Esophagus mucosa (tissue), 1 donor: Measurements from ENCODE around the gene TPO. TPM values are rescaled to one million over a fixed set of nuclear protein-coding genes. Genes with fewer than 3 reads are reported as not detected.
"Not testable (repeated sequence)": the region's sequence is repeated elsewhere in the genome, so short reads cannot be mapped to it uniquely, and the experiment has no call there.

Experiments
- ATAC-seq: fragments of 200-7000 bp; cut with Tn5 transposase; one replicate; pipeline ENCODE4 v1.9.1; 2020
- total RNA-seq: library from RNA; stranded (reverse); gene quantifications from one replicate; pipeline ENCODE4 v1.2.4, GENCODE V29; 2023
- donor health status: DM: yes; HTN: yes; CAD: no.

Gene TPO
- total RNA-seq, 1 donor from 2014 or later, result 1.2 TPM

DNA sequence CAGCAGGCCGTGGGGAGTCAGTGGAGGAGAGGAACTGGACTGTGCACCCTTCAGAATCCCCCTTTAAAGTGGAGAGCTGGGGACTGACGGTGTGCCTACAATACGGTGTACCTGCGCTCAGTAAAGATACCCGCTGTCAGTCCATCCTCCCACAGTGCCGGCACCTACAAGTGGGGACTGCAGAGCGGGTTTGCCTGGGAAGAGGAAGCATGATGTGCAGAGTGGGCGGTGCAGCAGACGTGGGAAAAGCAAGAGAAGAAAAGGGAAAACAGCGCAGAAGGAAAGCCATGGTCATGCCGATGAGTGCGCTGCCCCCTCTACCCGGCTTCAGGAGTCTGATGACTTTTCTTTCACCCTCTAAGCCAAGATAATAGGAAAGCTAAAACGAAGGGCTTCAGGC lies 148.0 kb downstream of the TPO start:
- ATAC-seq, result no peak

DNA sequence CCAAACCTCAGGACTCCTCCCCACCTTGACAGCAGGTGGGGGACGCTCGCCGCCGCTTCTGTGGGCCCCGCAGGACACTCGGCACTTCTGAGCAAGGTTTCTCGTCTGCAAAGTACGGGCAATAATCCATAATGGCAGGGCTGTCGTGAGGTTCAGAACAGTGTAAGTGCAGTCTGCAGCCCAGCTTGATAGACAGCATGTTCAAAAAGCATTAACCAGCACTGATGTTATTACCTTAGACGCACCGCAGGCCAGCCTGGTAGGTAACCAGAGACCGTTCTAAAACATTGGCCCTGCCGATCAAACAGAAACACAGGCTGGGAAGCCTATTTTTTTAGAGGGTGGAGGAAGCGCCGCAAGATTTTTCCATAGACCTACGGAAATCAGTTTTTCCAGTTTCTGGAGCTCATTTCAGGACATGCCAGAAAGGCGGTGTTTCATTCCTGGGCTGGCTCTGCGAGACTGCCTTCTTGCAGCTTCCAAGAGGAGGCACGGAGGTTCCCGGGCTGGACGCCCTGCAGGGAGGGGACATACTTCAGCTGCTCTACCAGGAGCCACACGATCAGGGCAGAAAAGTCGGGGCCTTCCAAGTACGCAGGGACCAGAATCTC lies 148.7 kb downstream of the TPO start:
- no peak for ATAC-seq

DNA sequence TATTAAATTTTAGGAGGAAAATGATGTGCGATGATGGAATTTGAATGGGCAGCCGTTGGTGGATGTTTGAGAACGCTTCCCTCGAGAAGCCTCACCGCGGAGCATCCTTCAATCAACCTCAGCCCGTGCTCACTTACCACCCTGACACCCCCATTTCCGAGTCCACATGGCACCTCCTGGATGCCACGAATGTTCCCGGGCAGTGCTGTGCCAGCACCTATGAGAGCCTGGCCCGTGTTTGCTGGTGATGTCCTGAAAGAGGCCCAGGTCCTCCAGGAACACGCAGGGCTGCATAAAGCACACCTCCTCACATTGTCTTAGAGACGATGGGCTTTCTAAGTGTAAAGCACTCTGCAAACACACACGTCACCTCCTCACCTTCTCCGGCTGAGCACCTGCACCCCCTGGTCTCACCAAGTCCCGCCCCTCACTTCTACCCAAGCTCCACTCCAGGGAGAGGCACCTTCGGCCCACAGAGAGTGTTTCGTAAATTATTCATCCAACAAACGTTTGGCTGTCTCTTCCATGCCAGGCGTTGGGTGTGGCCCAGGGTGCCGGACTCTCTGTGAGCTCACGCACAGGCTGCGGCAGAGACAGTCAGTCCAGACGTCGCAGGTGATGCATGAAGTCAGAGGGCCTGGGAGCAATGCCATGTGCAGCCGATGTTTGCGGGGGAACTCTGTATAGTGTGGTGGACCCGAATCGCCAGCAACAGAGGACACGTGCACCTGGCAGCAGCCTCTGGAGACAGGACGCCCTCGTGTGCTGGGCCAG lies 150.0 kb downstream of the TPO start:
- ATAC-seq, result no peak

DNA sequence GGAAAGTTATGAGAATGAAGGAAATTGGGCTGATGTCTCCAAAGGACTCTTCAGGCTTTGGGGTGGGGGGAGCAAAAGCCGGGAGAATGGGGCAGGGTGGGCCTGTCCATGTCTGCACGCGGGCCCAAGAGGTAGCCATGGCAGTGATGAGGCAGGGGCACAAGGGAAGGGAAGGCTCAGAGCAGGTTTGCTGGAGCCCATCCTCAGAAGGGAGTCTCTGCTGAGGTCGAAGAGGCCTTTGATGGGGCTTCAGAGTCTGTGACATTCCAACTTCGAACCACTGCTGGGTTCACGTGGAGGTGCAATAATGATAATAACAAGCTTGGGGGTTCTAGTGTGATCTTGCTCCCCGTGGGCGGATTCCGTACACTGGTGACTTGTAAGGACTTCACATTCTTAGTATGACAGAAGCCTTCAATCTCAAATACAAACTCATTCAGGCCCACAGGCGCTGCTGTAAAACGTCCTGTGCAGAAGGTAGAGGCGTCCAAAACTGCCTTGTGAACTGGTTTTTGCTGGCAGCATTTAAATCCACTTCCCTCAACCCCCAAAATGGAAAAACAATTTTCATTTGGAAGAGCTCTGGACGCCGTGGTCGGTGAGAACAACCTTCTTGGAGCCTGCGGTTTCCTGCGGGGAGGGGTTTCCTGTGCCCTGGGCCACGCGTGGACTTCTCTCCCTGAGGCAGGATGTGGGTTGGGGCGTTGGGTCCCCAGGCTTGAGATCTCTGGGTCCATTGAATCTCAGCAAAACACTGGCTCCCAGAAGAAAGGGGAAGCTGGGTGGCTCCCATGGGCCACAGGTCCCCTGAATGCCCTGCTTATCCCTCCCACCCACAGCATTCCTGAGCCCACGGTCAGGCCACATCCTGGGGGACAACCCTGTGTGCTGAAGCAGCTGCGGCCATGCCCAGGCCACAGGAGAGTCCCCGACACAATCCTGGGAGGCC lies 151.0 kb downstream of the TPO start:
- no peak for ATAC-seq

DNA sequence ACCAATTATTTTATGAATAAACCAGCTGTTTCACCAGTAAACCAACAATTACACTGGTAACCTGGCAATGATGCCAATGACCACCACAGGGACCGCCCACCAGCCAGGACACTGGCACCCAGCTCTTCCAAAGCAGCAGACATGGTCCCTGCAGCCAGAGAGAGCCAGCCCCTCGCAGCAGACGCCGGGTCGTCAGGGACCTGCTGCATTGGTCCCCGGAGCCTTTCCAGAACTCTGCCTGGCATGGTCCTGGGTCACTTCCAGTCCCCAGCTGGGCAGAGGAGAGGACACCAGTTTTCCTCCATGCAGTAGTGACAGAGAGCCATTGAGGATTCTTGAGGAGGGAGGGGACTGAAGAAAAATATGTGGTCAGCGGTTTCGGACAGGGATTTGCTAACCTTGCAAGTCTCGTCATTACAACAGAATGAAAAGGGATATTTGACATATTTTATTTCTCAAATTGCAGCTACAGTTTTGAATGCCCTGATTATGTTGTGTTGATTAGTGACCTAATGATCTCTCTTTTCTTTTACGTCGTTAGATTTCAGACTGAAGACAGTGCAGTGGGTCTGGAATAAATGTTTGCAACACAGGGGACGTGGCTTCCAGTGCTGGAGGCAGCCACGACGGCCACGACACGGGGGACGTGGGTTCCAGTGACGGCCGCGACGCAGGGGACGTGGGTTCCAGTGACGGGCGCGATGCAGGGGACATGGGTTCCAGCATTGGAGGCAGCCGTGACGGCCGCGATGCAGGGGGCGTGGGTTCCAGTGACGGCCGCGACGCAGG lies 154.5 kb downstream of the TPO start:
- ATAC-seq, result no peak

DNA sequence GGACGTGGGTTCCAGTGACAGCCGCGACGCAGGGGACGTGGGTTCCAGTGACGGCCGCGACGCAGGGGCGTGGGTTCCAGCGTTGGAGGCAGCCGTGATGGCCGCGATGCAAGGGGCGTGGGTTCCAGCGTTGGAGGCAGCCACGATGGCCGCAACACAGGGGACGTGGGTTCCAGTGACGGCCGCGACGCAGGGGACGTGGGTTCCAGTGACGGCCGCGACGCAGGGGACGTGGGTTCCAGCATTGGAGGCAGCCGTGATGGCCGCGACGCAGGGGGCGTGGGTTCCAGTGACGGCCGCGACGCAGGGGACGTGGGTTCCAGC lies 155.0 kb downstream of the TPO start:
- ATAC-seq, result not testable (repeated sequence)

DNA sequence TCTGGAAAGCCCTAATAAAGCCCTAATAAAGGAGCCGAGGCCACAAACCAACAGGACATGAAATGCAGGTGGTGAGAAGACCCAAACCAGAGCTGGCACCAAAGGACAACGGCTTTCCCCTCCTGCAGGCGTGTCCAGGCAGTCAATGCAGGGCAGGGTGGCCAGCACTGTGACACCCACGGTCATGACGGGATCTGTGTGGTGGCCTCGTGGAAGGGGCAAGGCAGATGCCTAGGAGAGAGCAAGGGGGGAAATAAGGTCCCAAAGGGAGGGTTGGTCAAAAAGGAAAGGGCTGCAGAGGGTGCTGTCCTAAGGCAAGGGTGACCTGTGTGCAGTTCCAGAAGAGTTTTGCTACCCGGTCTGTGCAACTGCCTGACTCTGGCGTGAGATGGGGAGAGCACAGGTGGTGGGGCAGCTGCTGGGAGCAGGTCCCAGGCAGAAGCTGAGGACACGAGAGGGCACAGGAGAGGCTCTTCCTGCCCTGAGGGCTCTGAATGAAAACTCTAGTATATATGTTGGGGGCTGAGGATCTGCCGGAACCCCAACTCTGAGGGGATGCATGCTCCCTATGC lies 156.7 kb downstream of the TPO start:
- ATAC-seq, result no peak

DNA sequence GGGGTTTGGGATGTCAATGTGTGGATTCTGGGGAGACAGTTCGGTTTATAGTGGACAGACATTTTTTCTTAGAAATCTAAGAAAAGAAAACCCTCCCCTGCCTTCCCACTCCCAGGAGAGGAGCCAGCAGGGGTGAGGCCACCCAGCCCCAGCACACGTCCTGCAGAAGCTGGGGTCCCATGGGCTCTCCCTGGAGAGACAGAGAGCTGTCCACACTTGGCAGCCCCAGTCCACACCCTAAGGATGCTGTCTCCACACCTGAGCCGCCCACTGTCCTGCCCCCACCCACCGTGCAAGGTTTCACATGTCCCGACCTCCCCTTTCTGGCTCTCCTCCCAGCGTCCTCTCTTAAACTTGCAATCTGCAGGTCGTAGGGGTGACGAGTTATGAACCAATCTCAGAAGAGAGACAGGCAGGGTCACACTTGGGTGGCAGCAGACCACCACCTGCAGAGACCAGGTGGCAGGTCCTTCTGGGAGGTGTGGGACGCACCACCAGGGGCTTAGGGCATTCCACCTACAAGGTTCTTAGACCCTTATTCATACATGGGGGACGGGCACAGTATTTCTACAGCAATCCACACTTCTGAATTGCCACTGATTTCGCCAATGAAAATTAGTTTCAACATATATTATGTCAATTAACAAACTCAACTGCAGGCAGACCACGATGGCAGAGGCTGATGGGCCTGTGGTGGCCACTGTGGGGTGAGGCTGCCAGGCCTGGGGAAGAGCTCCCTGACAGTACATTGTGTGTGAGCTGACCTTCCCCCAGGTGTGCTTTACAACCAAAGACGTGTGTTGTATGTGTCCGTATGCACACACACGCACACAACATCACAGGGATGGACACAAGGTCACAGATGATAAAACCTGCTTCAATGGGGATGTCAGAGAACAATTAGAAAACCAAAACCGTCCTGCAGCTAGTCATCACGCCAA lies 158.5 kb downstream of the TPO start:
- ATAC-seq, result no peak

DNA sequence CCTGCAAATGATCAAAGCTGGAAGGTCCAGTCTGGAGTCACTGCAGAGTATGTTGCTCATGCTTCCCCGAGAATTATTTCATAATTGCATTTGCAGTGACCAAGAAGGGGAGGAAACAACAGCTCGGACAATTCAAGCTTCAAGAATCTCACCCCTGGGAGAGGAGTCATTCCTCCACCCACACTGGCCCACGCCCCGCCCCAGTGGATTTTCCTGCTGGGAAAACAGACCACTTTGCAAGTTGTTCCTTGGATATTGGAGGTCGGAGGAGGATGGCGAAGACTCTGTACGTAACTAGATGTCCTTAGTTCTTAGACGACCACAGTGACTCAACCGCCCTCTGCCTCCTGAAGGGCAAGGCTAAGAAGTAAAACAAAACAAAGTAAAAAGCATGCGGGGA lies 159.4 kb downstream of the TPO start:
- no peak for ATAC-seq

DNA sequence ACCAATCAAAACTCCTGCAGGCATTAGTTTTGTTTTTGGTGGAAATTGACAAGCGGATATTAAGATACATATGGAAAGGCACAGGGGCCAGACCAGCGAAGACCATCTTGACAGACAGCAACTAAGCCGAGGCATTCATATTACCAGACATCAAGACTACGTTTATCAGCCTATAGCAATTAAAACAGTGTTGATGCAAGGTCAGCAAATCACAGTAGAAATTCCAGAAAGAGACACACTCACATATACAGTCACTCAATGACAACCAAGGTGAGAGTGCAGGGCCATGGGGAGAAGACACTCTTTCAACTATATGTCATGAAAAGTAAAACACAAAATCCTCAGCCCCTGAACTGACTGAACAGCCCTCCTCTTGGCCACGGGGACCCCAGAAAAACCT lies 164.6 kb downstream of the TPO start:
- ATAC-seq, result no peak

DNA sequence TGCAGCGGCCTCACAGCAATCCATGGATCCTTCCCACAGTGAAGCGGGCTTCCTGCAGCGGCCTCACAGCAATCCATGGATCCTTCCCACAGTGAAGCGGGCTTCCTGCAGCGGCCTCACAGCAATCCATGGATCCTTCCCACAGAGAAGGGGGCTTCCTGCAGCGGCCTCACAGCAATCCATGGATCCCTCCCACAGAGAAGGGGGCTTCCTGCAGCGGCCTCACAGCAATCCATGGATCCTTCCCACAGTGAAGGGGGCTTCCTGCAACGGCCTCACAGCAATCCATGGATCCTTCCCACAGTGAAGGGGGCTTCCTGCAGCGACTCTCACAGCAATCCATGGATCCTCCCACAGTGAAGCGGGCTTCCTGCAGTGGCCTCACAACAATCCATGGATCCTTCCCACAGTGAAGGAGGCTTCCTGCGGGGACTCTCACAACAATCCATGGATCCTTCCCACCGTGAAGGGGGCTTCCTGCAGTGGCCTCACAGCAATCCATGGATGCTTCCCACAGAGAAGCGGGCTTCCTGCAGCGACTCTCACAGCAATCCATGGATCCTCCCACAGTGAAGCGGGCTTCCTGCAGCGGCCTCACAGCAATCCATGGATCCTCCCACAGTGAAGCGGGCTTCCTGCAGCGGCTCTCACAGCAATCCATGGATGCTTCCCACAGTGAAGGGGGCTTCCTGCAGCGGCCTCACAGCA lies 168.1 kb downstream of the TPO start:
- ATAC-seq, result not testable (repeated sequence)

DNA sequence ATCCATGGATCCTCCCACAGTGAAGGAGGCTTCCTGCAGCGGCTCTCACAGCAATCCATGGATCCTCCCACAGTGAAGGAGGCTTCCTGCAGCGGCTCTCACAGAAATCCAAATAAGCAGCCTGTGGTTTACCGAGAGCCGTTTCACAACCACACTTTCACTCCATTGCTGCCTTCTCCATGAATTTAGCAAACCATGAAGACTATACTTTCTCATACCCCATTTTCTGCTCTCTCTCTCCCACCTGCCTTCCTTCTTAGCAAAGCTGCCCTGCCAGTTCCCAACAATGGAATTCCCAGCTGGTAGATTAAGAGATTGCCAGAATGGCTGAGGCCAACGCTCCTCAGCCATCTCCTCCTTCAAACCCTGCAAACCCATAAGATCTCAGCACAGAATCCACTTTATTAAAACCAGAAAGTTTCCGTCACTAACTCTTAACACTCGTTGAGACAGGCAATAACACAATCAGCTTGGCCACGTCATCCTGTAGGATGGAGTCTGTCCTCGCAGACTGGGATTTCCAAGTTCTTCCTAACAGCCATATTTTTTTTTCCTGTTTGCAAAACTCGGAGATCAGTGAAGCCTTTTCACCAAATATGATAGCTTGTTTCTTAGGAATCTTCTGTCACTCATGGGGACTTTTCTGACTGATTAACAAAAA lies 168.8 kb downstream of the TPO start:
- ATAC-seq, result no peak

DNA sequence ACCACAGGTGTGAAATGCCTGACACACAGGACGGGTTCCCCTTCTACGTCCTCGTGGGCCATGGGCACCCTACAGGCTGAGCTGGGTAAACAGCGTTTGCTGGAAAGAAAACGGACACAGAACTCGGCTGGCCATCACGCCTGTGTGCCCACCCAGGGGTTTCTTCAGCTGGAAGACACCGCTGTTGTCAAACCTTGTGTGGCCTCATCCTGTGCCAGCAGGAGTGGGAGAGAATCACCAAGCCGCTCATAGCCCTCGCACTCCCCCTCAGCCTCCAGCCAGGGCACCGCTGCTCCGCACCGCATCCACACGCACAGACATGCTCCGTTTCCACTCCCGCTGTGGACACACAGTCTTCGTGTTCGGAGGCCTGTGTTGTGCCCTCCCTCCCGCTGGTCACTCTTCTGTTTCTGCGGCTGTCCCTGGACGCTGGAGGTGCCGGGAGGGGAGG lies 169.7 kb downstream of the TPO start:
- no peak for ATAC-seq

DNA sequence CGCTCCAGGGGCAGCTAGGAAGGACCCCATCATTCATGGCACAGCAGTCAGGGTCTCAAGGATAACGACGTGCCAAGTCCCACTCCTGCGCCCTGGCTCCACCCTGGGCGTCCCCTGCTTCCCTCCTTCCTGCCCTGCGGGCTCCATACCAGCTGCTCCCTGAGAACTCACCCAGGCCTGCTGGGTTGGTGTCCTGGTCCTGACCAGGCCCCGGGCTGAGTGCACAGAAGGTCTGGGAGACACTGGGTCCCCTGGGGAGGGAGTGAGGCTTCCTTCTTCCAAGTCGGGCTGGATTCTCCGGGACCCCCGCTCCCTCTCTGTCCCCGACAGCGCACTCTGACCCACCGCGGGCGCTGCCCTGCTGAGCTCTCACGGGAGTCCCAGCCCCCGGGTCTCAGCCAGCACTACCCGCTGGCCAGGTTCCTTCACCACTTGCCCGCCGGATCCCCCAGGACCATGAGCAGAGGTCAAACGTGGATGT lies 170.8 kb downstream of the TPO start:
- ATAC-seq, result no peak

DNA sequence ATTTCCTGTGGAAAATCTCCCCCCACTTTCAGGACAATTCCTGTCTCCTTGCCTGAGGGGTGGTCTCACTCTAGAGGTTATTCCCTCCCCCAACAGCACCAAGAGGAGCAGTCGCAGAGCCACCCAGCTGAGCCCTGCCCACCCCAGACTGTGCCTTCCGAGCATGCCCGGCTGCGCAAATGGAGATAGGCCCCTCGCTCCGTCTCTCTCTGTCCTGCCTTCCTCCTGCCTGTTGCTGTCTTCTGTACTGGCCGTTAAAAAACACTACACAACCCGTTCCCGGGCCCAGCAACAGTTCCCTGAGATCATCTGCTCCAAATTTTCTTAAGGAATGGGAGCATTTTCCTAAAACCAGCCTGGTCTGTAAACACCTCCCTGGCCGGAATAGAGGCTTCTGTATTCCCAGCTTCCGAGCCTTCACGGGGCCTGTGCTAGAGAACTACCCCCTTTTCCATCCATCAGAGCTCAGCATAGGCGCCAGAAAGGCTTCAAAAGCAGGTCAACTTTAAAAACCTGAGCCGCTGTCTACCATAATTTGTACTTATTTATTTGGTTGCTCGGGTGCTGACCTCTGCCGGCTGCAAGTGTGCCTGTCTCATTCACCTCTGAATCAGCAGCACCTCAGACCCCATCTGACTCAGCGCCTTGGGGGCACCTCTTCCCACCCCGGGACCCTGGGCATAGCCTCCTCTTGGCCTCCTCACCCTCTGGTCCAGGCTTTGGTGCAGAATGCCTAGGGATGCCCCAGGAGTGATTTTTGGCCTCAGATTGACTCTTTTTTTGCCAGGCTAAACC lies 171.6 kb downstream of the TPO start:
- no peak for ATAC-seq

DNA sequence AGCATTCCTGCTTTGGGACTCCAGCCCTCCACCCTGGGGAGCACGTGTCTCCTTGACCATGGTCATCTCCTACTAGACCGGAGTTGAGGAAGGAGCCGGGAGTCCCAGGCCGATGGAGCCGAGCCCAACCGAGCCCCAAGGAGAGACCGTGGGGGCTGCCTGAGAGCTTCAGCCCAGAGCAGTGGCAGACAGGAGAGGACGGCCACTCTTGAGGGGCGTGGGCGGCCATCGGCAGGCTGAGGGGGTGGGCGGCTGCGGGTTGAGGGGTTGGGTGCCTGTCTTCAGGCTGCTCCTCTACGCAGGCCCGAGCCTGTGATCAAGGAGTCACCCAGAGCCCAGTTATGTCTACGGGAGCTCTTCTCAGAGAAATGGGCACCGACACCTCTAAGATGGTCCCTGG lies 172.4 kb downstream of the TPO start:
- no peak for ATAC-seq

DNA sequence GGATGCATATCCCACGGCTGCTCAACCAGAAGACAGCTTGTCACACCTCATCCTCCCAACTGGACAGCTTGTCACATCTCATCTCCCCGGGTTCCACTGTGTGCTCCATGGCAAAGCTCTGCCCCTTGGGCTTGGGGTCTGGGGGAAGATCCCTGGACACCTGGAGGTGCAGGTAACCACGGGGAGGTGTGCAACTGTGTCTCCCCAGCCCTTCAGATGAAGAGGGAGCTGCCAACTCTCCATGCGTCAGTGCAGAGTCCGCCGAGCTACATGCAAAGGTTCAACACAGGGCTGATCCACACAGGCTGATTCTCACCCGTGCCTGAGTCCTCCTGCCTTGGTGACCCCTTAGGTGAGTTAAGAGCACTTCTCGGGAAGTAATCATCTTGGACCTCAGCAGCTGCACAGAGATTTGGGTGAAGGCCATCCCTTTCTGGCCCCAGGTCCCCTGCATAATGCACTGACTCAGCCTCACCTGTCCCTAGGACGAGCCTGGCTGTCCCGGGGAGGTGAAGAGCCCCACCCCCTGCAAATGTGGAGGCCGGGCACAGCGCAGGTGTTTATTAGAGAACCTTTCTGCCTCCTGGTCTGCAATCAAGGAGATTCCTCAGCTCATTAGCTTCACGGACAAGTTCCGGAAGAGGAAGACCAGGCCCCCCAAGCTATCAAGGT lies 173.1 kb downstream of the TPO start:
- no peak for ATAC-seq
